Breast epithelium (tissue), 4 donors: ENCODE data around the gene ZNF554. TPM values are rescaled to one million over a fixed set of nuclear protein-coding genes. Genes with fewer than 3 reads are reported as not detected.

Experiments
- DNase-seq, 2 donors: peaks; one replicate each; pipeline ENCODE4 v3.0.0-alpha.2; 2019; ENCODE audit warnings: low spot score in 2 of 2
- H3K27ac ChIP-seq, 2 donors: fragments of 200-600 bp; sonication (generic) in 1 of 2; one replicate each; pipeline ENCODE4 v1.5.1; 2016 to 2019; ENCODE audit warnings: mild to moderate bottlenecking in 1 of 2
- H3K27me3 ChIP-seq, 2 donors: fragments of 200-600 bp; sonication (generic) in 1 of 2; one replicate each; pipeline versions ENCODE4 v1.5.1 to v1.6.0; 2017 to 2019; ENCODE audit warnings: control low read depth in 1 of 2, mild to moderate bottlenecking in 1 of 2
- H3K36me3 ChIP-seq: fragments of 200-600 bp; one replicate; pipeline ENCODE4 v1.5.1; 2019
- H3K4me1 ChIP-seq, 2 donors: fragments of 200-600 bp; sonication (generic); one replicate each; pipeline ENCODE4 v1.5.1; 2016 to 2019; ENCODE audit warnings: control low read depth in 1 of 2
- H3K4me3 ChIP-seq, 3 donors: fragments of 200-600 bp; sonication (generic); 1 replicate in 2 of 3; 2 replicates in 1 of 3; pipeline ENCODE4 v1.5.1; 2016 to 2019; ENCODE audit warnings: mild to moderate bottlenecking in 3 of 3, moderate library complexity in 2 of 3
- H3K9me3 ChIP-seq, 2 donors: fragments of 200-600 bp; sonication (generic) in 1 of 2; one replicate each; pipeline ENCODE4 v1.5.1; 2016 to 2019; ENCODE audit warnings: control low read depth in 1 of 2
- POLR2A ChIP-seq: fragments of 450-650 bp; IDR thresholded peaks from one replicate; pipeline ENCODE4 v1.6.1; 2016; ENCODE audit warnings: antibody characterized with exemption, mild to moderate bottlenecking, moderate library complexity
- POLR2AphosphoS5 ChIP-seq, 3 donors: sonication (generic); formaldehyde crosslinking; IDR thresholded peaks; one replicate each; pipeline ENCODE4 v1.6.1; 2017; ENCODE audit warnings: antibody characterized with exemption in 3 of 3
- intact Hi-C: fragments of 100-400 bp; cut with DNase I; formaldehyde crosslinking; loops from one replicate; pipeline ENCODE4 v1.15.1; 2023; ENCODE audit warnings: low total_unique reads
- total RNA-seq, 3 donors: library from RNA; depleted of rRNA; stranded (reverse); fragments of >200 nt; gene quantifications; one replicate each; pipeline ENCODE4 v1.1.0, GENCODE V29; 2016
- TF ChIP-seq, protein P1 (sequence below), 3 donors: fragments of 450-650 bp; IDR thresholded peaks; one replicate each; pipeline ENCODE4 v1.5.1; 2016 to 2017; ENCODE audit warnings: antibody characterized with exemption in 3 of 3, mild to moderate bottlenecking in 3 of 3, moderate library complexity in 3 of 3

Gene ZNF554
- total RNA-seq, 3 donors from 2014 or later: 2.1 to 10.4 (median 7.5) TPM

- H3K27ac ChIP-seq: no peak overlapping the region
- H3K4me3 ChIP-seq: no peak overlapping the region
- no peaks in the 10 kb centered on the region for H3K36me3 ChIP-seq
- H3K9me3 ChIP-seq: peaks cover 0 to under 1% of the 10 kb centered on the region in 2 donors
- no peaks in the 10 kb centered on the region for H3K4me1 ChIP-seq
- intact Hi-C loops: no loop called here
- TF ChIP-seq POLR2AphosphoS5 (IDR thresholded peaks at IDR 0.05) (no peak), POLR2A (no peak)
- TF ChIP-seq, protein P1, sequence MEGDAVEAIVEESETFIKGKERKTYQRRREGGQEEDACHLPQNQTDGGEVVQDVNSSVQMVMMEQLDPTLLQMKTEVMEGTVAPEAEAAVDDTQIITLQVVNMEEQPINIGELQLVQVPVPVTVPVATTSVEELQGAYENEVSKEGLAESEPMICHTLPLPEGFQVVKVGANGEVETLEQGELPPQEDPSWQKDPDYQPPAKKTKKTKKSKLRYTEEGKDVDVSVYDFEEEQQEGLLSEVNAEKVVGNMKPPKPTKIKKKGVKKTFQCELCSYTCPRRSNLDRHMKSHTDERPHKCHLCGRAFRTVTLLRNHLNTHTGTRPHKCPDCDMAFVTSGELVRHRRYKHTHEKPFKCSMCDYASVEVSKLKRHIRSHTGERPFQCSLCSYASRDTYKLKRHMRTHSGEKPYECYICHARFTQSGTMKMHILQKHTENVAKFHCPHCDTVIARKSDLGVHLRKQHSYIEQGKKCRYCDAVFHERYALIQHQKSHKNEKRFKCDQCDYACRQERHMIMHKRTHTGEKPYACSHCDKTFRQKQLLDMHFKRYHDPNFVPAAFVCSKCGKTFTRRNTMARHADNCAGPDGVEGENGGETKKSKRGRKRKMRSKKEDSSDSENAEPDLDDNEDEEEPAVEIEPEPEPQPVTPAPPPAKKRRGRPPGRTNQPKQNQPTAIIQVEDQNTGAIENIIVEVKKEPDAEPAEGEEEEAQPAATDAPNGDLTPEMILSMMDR (IDR thresholded peaks at IDR 0.05): no peak
- no peaks in the 10 kb centered on the region for H3K27me3 ChIP-seq
- no peak for DNase-seq
These were observed 3.2 kb downstream of the ZNF554 start for GRCh38 chr19:2822846-2823245.

DNA sequence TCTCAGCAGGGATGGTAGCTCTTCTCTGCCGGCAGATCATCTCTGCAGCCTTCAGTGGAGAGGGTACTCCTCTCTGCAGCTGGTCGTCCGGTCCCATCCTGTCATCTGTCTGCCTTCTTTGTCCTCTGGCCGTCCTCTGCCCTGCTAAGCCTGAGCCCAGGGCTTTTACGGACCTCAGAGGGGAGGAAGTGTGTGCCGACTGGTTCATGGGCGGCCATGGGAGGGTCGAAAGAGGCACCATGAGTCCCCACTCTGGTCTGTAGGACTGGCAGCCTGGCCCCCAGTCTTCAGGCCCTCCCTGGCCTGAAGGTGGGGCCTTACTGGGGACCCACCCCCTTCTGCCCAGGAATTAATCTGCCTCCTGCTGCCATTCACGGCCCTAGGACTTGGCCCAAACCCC, 4.0 kb downstream of the ZNF554 start:
- TF ChIP-seq POLR2A: no peak
- TF ChIP-seq, protein P1 (IDR thresholded peaks at IDR 0.05): no peak
- Histone ChIP-seq H3K36me3 (no peaks in the 10 kb centered on the region), H3K4me3 (no peak overlapping the region), H3K27ac (no peak overlapping the region), H3K27me3 (no peaks in the 10 kb centered on the region), H3K9me3 (peaks cover 0 to 9% of the 10 kb centered on the region in 2 donors), H3K4me1 (no peaks in the 10 kb centered on the region)
- intact Hi-C loops: no loop called here
- no peak for DNase-seq

DNA sequence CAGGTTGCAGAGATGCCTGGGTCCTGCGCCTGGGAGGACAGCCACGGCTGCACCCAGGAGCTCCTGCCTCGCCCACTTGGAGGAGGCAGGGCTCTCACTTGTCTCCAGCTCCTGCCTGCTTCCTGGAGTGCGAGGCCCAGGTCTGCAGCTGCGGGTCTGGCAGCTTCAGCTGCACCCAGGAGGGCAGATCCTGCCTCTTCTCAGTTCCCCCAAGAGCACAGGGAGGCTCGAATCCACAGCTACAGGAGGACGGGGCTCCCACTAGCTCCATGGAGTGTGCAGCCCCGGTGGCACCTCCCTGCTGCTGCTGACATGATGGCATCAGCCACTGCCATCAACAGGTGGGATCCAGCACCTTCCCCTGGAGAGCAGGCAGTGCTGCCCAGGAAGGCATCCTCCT, 4.5 kb downstream of the ZNF554 start:
- Histone ChIP-seq H3K36me3 (no peaks in the 10 kb centered on the region), H3K4me1 (no peaks in the 10 kb centered on the region), H3K4me3 (no peak overlapping the region), H3K9me3 (peaks cover 1 to 10% of the 10 kb centered on the region in 2 donors), H3K27me3 (no peaks in the 10 kb centered on the region), H3K27ac (no peak overlapping the region)
- TF ChIP-seq, protein P1 (IDR thresholded peaks at IDR 0.05): no peak
- TF ChIP-seq POLR2AphosphoS5 (IDR thresholded peaks at IDR 0.05) (no peak), POLR2A (no peak)
- no peak for DNase-seq
- intact Hi-C loops: no loop called here

GRCh38 chr19:2827022-2827421, 7.4 kb downstream of the ZNF554 start:
- intact Hi-C loops: no loop called here
- Histone ChIP-seq H3K36me3 (no peaks in the 10 kb centered on the region), H3K27me3 (no peaks in the 10 kb centered on the region), H3K27ac (no peak overlapping the region), H3K9me3 (peaks cover 13 to 32% of the 10 kb centered on the region in 2 donors), H3K4me1 (no peaks in the 10 kb centered on the region), H3K4me3 (no peak overlapping the region)
- TF ChIP-seq POLR2A (no peak), POLR2AphosphoS5 (IDR thresholded peaks at IDR 0.05) (no peak)
- TF ChIP-seq, protein P1 (IDR thresholded peaks at IDR 0.05): no peak
- no peak for DNase-seq

- Histone ChIP-seq H3K4me1 (no peaks in the 10 kb centered on the region), H3K27ac (no peak overlapping the region), H3K36me3 (peaks cover 8% of the 10 kb centered on the region), H3K9me3 (peaks cover 22 to 41% of the 10 kb centered on the region in 2 donors), H3K27me3 (no peaks in the 10 kb centered on the region), H3K4me3 (no peak overlapping the region)
- DNase-seq: no peak
- intact Hi-C loops: no loop called here
- TF ChIP-seq POLR2A (no peak), POLR2AphosphoS5 (IDR thresholded peaks at IDR 0.05) (no peak)
- TF ChIP-seq, protein P1 (IDR thresholded peaks at IDR 0.05): no peak
These were observed 8.3 kb downstream of the ZNF554 start for GRCh38 chr19:2827840-2828489.
